Fibroblast of lung (primary cell): Measurements from ENCODE around the gene PRRT2. TPM values are rescaled to one million over a fixed set of nuclear protein-coding genes. Genes with fewer than 3 reads are reported as not detected.

Experiments
- DNase-seq, 2 donors: peaks; one replicate each; pipeline versions ENCODE4 v3.0.0 to v3.0.0-alpha.2; 2010; ENCODE audit warnings: low read depth in 2 of 2
- H2AFZ ChIP-seq: 2 replicates; pipeline ENCODE4 v1.5.1; 2012; ENCODE audit warnings: low read length, control low read depth, inconsistent platforms
- H3K27ac ChIP-seq: 2 replicates; pipeline ENCODE4 v1.5.1; 2011; ENCODE audit warnings: low read length, control low read depth; ENCODE audit not compliant: insufficient read depth
- H3K27me3 ChIP-seq: 2 replicates; pipeline ENCODE4 v1.5.1; 2011; ENCODE audit warnings: mild to moderate bottlenecking, low read length; ENCODE audit not compliant: control insufficient read depth, insufficient read depth
- H3K36me3 ChIP-seq: 2 replicates; pipeline ENCODE4 v1.5.1; 2011; ENCODE audit warnings: low read length; ENCODE audit not compliant: control insufficient read depth, insufficient read depth
- H3K4me1 ChIP-seq: 2 replicates; pipeline ENCODE4 v1.5.1; 2011; ENCODE audit warnings: low read length; ENCODE audit not compliant: control insufficient read depth, insufficient read depth; ENCODE audit errors: extremely low read depth
- H3K4me2 ChIP-seq: 2 replicates; pipeline ENCODE4 v1.5.1; 2011; ENCODE audit warnings: low read length, control low read depth; ENCODE audit not compliant: insufficient read depth; ENCODE audit errors: extremely low read depth
- H3K4me3 ChIP-seq, 4 experiments: fragments of 200-600 bp in 1 of 4; sonication (generic) in 1 of 4; replicated peaks in 1 of 4; 2 replicates each; pipeline ENCODE4 v1.5.1; 2011 to 2016; ENCODE audit warnings: low read length in 4 of 4, low read depth in 3 of 4, mild to moderate bottlenecking in 3 of 4, control low read depth in 2 of 4, inconsistent platforms in 1 of 4, mixed read lengths in 1 of 4; ENCODE audit not compliant: insufficient read depth in 1 of 4; ENCODE audit errors: control extremely low read depth in 1 of 4
- H3K79me2 ChIP-seq: 2 replicates; pipeline ENCODE4 v1.5.1; 2012; ENCODE audit warnings: mild to moderate bottlenecking, low read length, inconsistent platforms; ENCODE audit not compliant: control insufficient read depth, insufficient read depth
- H3K9ac ChIP-seq: 2 replicates; pipeline ENCODE4 v1.5.1; 2011; ENCODE audit warnings: mild to moderate bottlenecking, low read length, control low read depth; ENCODE audit not compliant: insufficient read depth
- H3K9me3 ChIP-seq: 2 replicates; pipeline ENCODE4 v1.5.1; 2012; ENCODE audit warnings: low read depth, low read length; ENCODE audit not compliant: control insufficient read depth, insufficient read depth
- H4K20me1 ChIP-seq: 2 replicates; pipeline ENCODE4 v1.5.1; 2011; ENCODE audit warnings: low read length; ENCODE audit not compliant: control insufficient read depth, insufficient read depth; ENCODE audit errors: extremely low read depth
- EZH2 ChIP-seq: IDR thresholded peaks from 2 replicates; pipeline ENCODE4 v1.5.1; 2012; ENCODE audit warnings: low read length, control low read depth, mild to moderate bottlenecking; ENCODE audit errors: missing control alignments
- polyA plus RNA-seq, 2 donors: library from polyadenylated mRNA; depleted of rRNA in 1 of 2; stranded (reverse) in 1 of 2; unstranded in 1 of 2; fragments of >200 nt; gene quantifications; 2 replicates each; pipeline ENCODE4 v1.2.1, GENCODE V29; 2011 to 2012; ENCODE audit warnings: missing spikeins in 1 of 2
- total RNA-seq: library from RNA; depleted of rRNA; stranded (reverse); fragments of >200 nt; gene quantifications from 2 replicates; pipeline ENCODE4 v1.2.1, GENCODE V29; 2014
- TF ChIP-seq, protein P1 (sequence below), 2 donors: IDR thresholded peaks in 1 of 2; conservative IDR thresholded peaks in 1 of 2; 1 replicate in 1 of 2; 2 replicates in 1 of 2; pipeline ENCODE4 v1.5.1; 2011 to 2012; ENCODE audit warnings: low read length in 2 of 2, control low read depth in 1 of 2, inconsistent platforms in 1 of 2, low read depth in 1 of 2, mild to moderate bottlenecking in 1 of 2

Gene PRRT2
- total and polyA plus RNA-seq, 2 donors (not counting 1 experiment from before 2014, with no cell fraction given), result 1.3 to 2.1 TPM

DNA sequence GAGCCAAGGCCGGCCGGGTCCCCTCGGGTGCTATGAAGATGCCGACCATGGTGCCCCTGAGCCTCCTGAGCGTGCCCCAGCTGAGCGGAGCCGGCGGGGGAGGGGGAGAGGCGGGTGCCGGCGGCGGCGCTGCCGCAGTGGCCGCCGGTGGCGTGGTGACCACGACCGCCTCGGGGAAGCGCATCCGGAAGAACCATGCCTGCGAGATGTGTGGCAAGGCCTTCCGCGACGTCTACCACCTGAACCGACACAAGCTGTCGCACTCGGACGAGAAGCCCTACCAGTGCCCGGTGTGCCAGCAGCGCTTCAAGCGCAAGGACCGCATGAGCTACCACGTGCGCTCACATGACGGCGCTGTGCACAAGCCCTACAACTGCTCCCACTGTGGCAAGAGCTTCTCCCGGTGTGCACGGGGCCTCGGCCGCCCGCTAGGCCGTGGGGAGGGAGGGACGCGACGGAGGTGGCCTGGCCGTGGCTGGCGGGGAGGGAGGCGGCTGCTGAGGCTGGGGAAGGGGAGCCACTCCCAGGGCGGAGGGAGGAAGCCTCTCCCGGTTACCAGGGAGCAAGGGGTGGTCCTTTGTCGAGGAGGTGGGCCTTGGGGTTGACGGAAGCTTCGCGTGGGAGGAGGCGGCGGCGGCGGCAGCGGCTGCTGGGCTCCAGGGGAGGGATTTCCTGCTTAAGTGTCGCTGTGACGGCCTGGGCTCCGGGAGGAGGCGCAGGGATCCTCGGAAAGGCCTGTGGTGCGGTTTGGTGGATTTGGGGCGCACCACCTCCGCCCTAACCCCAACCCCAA is 4.4 kb upstream of the PRRT2 start:
- H3K9ac ChIP-seq, result peak overlapping the region; percentile 40
- H3K4me2 ChIP-seq, result peak overlapping the region; percentile 92
- H3K4me1 ChIP-seq, result peaks cover 26% of the 10 kb centered on the region
- DNase-seq, result peak; percentile 94 to 96
- no peaks in the 10 kb centered on the region for H3K27me3 ChIP-seq
- TF ChIP-seq, protein P1, sequence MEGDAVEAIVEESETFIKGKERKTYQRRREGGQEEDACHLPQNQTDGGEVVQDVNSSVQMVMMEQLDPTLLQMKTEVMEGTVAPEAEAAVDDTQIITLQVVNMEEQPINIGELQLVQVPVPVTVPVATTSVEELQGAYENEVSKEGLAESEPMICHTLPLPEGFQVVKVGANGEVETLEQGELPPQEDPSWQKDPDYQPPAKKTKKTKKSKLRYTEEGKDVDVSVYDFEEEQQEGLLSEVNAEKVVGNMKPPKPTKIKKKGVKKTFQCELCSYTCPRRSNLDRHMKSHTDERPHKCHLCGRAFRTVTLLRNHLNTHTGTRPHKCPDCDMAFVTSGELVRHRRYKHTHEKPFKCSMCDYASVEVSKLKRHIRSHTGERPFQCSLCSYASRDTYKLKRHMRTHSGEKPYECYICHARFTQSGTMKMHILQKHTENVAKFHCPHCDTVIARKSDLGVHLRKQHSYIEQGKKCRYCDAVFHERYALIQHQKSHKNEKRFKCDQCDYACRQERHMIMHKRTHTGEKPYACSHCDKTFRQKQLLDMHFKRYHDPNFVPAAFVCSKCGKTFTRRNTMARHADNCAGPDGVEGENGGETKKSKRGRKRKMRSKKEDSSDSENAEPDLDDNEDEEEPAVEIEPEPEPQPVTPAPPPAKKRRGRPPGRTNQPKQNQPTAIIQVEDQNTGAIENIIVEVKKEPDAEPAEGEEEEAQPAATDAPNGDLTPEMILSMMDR (conservative IDR thresholded peaks at IDR 0.05 in 1 of 2, IDR thresholded peaks at IDR 0.05 in 1 of 2; ENCODE audit: low read depth in 1 of 2, low read length in 2 of 2), result peak; percentile 34 to 53
- TF ChIP-seq EZH2, result no peak
- no peaks in the 10 kb centered on the region for H4K20me1 ChIP-seq
- H3K36me3 ChIP-seq, result peaks cover 12% of the 10 kb centered on the region
- H3K4me3 ChIP-seq, result peak overlapping the region; percentile 58 to 79 (median 72)
- H3K9me3 ChIP-seq, result no peaks in the 10 kb centered on the region
- no peak overlapping the region for H2AFZ ChIP-seq
- peaks cover 29% of the 10 kb centered on the region for H3K79me2 ChIP-seq
- peak overlapping the region; percentile 81 for H3K27ac ChIP-seq

- H2AFZ ChIP-seq, result no peak overlapping the region
- no peaks in the 10 kb centered on the region for H3K27me3 ChIP-seq
- peak overlapping the region; percentile 40 for H3K9ac ChIP-seq
- H3K4me1 ChIP-seq, result peaks cover 29% of the 10 kb centered on the region
- DNase-seq, result no peak
- H3K4me3 ChIP-seq, result peak overlapping the region; percentile 58 to 79 (median 72)
- H3K4me2 ChIP-seq, result peak overlapping the region; percentile 92
- peak overlapping the region; percentile 81 for H3K27ac ChIP-seq
- H3K9me3 ChIP-seq, result no peaks in the 10 kb centered on the region
- no peaks in the 10 kb centered on the region for H4K20me1 ChIP-seq
- H3K79me2 ChIP-seq, result peaks cover 31% of the 10 kb centered on the region
- no peak for TF ChIP-seq EZH2
- TF ChIP-seq, protein P1 (conservative IDR thresholded peaks at IDR 0.05 in 1 of 2, IDR thresholded peaks at IDR 0.05 in 1 of 2; ENCODE audit: low read depth in 1 of 2, low read length in 2 of 2), result no peak
- peaks cover 12% of the 10 kb centered on the region for H3K36me3 ChIP-seq
Observed at GRCh38 chr16:29808219-29808900, 3.6 kb upstream of the PRRT2 start.

DNA sequence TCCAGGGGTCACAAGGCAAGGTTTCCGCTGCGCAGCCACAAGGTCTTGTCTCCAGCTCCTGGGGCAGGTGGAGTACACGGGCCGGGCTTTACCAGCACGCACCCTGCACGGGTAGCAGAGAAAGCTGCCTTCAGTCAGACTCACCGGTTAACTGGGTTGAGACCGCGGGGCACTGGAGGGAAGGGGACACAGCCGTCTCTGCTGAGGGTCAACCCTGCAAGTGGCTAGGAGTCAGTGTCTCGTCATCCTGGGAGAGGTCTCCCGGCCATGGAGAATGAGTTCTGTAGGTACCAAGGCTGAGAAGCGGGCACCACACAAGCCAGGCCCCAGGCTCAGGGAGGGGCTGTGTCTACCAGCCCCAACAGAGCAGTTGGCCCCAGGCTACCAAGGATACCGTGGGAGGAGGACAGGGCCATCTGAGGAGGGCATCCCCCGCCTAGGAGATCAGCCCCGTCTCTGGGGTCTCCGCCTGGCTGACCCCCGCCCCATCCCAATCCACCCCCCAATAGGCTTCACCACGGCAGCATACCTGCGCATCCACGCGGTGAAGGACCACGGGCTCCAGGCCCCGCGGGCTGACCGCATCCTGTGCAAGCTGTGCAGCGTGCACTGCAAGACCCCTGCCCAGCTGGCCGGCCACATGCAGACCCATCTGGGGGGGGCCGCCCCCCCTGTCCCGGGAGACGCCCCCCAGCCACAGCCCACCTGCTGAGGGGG is 2.8 kb upstream of the PRRT2 start:
- H3K27ac ChIP-seq, result peak overlapping the region; percentile 81
- no peaks in the 10 kb centered on the region for H3K9me3 ChIP-seq
- no peak for DNase-seq
- H3K4me3 ChIP-seq, result peak overlapping the region in 3 of 4 experiments; percentile 58 to 74 (median 71)
- H3K4me2 ChIP-seq, result peak overlapping the region; percentile 92
- peaks cover 29% of the 10 kb centered on the region for H3K4me1 ChIP-seq
- no peak overlapping the region for H2AFZ ChIP-seq
- H3K36me3 ChIP-seq, result peaks cover 12% of the 10 kb centered on the region
- no peaks in the 10 kb centered on the region for H4K20me1 ChIP-seq
- peaks cover 33% of the 10 kb centered on the region for H3K79me2 ChIP-seq
- no peaks in the 10 kb centered on the region for H3K27me3 ChIP-seq
- TF ChIP-seq EZH2, result no peak
- TF ChIP-seq, protein P1 (conservative IDR thresholded peaks at IDR 0.05 in 1 of 2, IDR thresholded peaks at IDR 0.05 in 1 of 2; ENCODE audit: low read depth in 1 of 2, low read length in 2 of 2), result no peak
- no peak overlapping the region for H3K9ac ChIP-seq
